Adrenal gland (tissue), 12 donors: ENCODE data around the gene CPVL. TPM values are rescaled to one million over a fixed set of nuclear protein-coding genes. Genes with fewer than 3 reads are reported as not detected.
"Not testable (repeated sequence)": the region's sequence is repeated elsewhere in the genome, so short reads cannot be mapped to it uniquely, and the experiment has no call there.

Source experiments
- DNase-seq, 7 donors: peaks; one replicate each; pipeline ENCODE4 v3.0.0-alpha.2; 2019 to 2020
- H3K27ac ChIP-seq, 5 donors: fragments of 200-600 bp; sonication (generic) in 4 of 5; 1 replicate in 3 of 5; 2 replicates in 2 of 5; pipeline versions ENCODE4 v1.5.1 to v1.8.0; 2016 to 2020; ENCODE audit warnings: mild to moderate bottlenecking in 1 of 5
- H3K27me3 ChIP-seq: fragments of 200-600 bp; 2 replicates; pipeline ENCODE4 v1.8.0; 2021
- H3K36me3 ChIP-seq, 2 donors: fragments of 200-600 bp; replicated peaks in 1 of 2; 1 replicate in 1 of 2; 2 replicates in 1 of 2; pipeline versions ENCODE4 v1.5.1 to v1.8.0; 2018 to 2022
- H3K4me1 ChIP-seq, 2 donors: fragments of 200-600 bp; replicated peaks in 1 of 2; 1 replicate in 1 of 2; 2 replicates in 1 of 2; pipeline versions ENCODE4 v1.5.1 to v1.8.0; 2018 to 2021
- H3K4me3 ChIP-seq, 4 donors: fragments of 200-600 bp; sonication (generic) in 3 of 4; one replicate each; pipeline ENCODE4 v1.5.1; 2016 to 2018
- H3K9me3 ChIP-seq, 3 donors: fragments of 200-600 bp; sonication (generic) in 1 of 3; replicated peaks in 1 of 3; 1 replicate in 2 of 3; 2 replicates in 1 of 3; pipeline versions ENCODE4 v1.5.1 to v1.8.0; 2016 to 2021
- CTCF ChIP-seq, 6 experiments: fragments of 450-650 bp in 4 of 6; fragments of 200-600 bp in 2 of 6; sonication (generic) in 1 of 6; IDR thresholded peaks; 1 replicate in 5 of 6; 2 replicates in 1 of 6; pipeline versions ENCODE4 v1.5.1 to v1.8.0; 2016 to 2021; ENCODE audit warnings: antibody characterized with exemption in 6 of 6, mild to moderate bottlenecking in 2 of 6, moderate library complexity in 1 of 6
- POLR2A ChIP-seq, 2 donors: fragments of 450-650 bp; IDR thresholded peaks; one replicate each; pipeline ENCODE4 v1.6.1; 2017; ENCODE audit warnings: antibody characterized with exemption in 2 of 2, mild to moderate bottlenecking in 2 of 2, moderate library complexity in 1 of 2
- WGBS, 4 donors: extraction: QIAGEN DNeasy Blood & Tissue Kit in 2 of 4; methylation state at CpG; one replicate each; pipeline versions ENCODE4 v1.1.5 to v1.1.7; 2013 to 2017; 5-methylcytosine and 5-hydroxymethylcytosine counted together
- intact Hi-C, 2 donors: fragments of 100-400 bp; cut with DNase I; formaldehyde crosslinking; loops; one replicate each; pipeline versions ENCODE4 v1.14.1 to v1.15.0; 2022 to 2023
- polyA plus RNA-seq, 3 donors: library from polyadenylated mRNA; stranded (reverse); fragments of 200-250 nt in 2 of 3; fragments of 350-450 nt in 1 of 3; fragmentation: Illumina TruSeq in 1 of 3; extraction: RNeasy Lipid Tissue Mini Kit (QIAGEN cat#74804) in 1 of 3; gene quantifications; one replicate each; pipeline ENCODE4 v1.2.3, GENCODE V29; 2013 to 2014
- total RNA-seq, 9 donors: library from RNA; depleted of rRNA in 4 of 9; stranded (reverse); fragments of >200 nt in 4 of 9; fragments of 120-200 nt in 1 of 9; fragmentation: NEBNext Ultra II Directional in 1 of 9; extraction: Animal tissue kit (Norgen Biotek cat#: 25700) in 1 of 9; gene quantifications; one replicate each; pipeline versions ENCODE4 v1.1.0 to v1.2.4, GENCODE V29; 2013 to 2023
- donor health status: healthy with polysubstance abuse.
- donor health status: Bipolar disorder and iron deficiency.
- donor health status: DM: yes; HTN: yes; CAD: no.
- donor health status: DM: no; HTN: no; CAD: no.
- donor health status: DM: no; HTN: no; CAD: no.
- donor health status: DM: yes; HTN: yes; CAD: no.

CPVL gene
- total and polyA plus RNA-seq, 12 donors, result 3.2 to 61.7 (median 32.7) TPM

GRCh38 chr7:29116361-29117200 is 29.8 kb downstream of the CPVL start:
- no peaks in the 10 kb centered on the region for H3K36me3 ChIP-seq
- intact Hi-C loops, result loop anchor here in 1 of 2 donors (10.0 kb wide), 1 partner anchor 58 kb away; no protein-coding TSS in a partner anchor
- H3K4me3 ChIP-seq, result no peak overlapping the region
- H3K27ac ChIP-seq, result peak overlapping the region in 1 of 5 donors; percentile 17
- no peak for DNase-seq
- 56 to 62% (median 60%) methylated on average over 5 of the region's 5 CpGs for WGBS, 4 donors
- H3K4me1 ChIP-seq, result peaks cover 0 to 15% of the 10 kb centered on the region in 2 donors
- H3K9me3 ChIP-seq, result no peaks in the 10 kb centered on the region
- TF ChIP-seq CTCF (IDR thresholded peaks at IDR 0.05) (no peak), POLR2A (IDR thresholded peaks at IDR 0.05) (no peak)
- H3K27me3 ChIP-seq, result no peaks in the 10 kb centered on the region

GRCh38 chr7:29115753-29116152 is 30.6 kb downstream of the CPVL start:
- Histone ChIP-seq H3K27ac (no peak overlapping the region), H3K4me1 (peaks cover 0 to 15% of the 10 kb centered on the region in 2 donors), H3K36me3 (no peaks in the 10 kb centered on the region), H3K4me3 (no peak overlapping the region), H3K9me3 (no peaks in the 10 kb centered on the region), H3K27me3 (no peaks in the 10 kb centered on the region)
- intact Hi-C loops, result loop anchor here in 1 of 2 donors (10.0 kb wide), 1 partner anchor 59 kb away; no protein-coding TSS in a partner anchor
- TF ChIP-seq CTCF (IDR thresholded peaks at IDR 0.05) (no peak), POLR2A (IDR thresholded peaks at IDR 0.05) (no peak)
- 88 to 100% (median 94%) methylated on average over 1 of the region's 1 CpG for WGBS, 4 donors
- DNase-seq, result no peak

- intact Hi-C loops, result loop anchor here in 1 of 2 donors (10.0 kb wide), 1 partner anchor 60 kb away; no protein-coding TSS in a partner anchor
Observed at GRCh38 chr7:29115130-29115687, 31.1 kb downstream of the CPVL start.

GRCh38 chr7:29114266-29114665 is 32.1 kb downstream of the CPVL start:
- not testable (repeated sequence) for H3K9me3 ChIP-seq, H3K36me3 ChIP-seq, H3K27me3 ChIP-seq, H3K4me3 ChIP-seq, DNase-seq, H3K27ac ChIP-seq
- H3K4me1 ChIP-seq, result peaks cover 0 to 21% of the 10 kb centered on the region in 2 donors
- intact Hi-C loops, result loop anchor here (5.0 to 10.0 kb wide), 2 partner anchors 61 to 293 kb away; no protein-coding TSS in a partner anchor
- 56 to 84% (median 67%) methylated on average over 2 of the region's 2 CpGs for WGBS, 4 donors

More at GRCh38 chr7:29115130-29115687, 31.1 kb downstream of the CPVL start:
- DNase-seq, result no peak
- Histone ChIP-seq H3K4me1 (peaks cover 0 to 15% of the 10 kb centered on the region in 2 donors), H3K27ac (no peak overlapping the region), H3K9me3 (no peaks in the 10 kb centered on the region), H3K36me3 (no peaks in the 10 kb centered on the region), H3K4me3 (no peak overlapping the region), H3K27me3 (no peaks in the 10 kb centered on the region)
- TF ChIP-seq CTCF (IDR thresholded peaks at IDR 0.05), result no peak
- TF ChIP-seq POLR2A (IDR thresholded peaks at IDR 0.05), result no peak
- 62 to 76% (median 73%) methylated on average over 2 of the region's 2 CpGs for WGBS, 4 donors
